Keratinocyte (primary cell): Measurements from ENCODE around the gene DSTN.

Source experiments
- EZH2 ChIP-seq: IDR thresholded peaks from one replicate; pipeline ENCODE4 v1.6.1; 2012; ENCODE audit warnings: inconsistent platforms, mild to moderate bottlenecking, low read length, moderate library complexity
- TF ChIP-seq, protein P1 (sequence below), 3 experiments: IDR thresholded peaks in 1 of 3; conservative IDR thresholded peaks in 1 of 3; optimal IDR thresholded peaks in 1 of 3; 2 replicates in 2 of 3; 3 replicates in 1 of 3; pipeline versions ENCODE3 to v1.5.1; 2011; ENCODE audit warnings: low read length in 3 of 3, mild to moderate bottlenecking in 3 of 3, moderate library complexity in 2 of 3, control low read depth in 1 of 3, inconsistent platforms in 1 of 3; ENCODE audit not compliant: insufficient read depth in 2 of 3; ENCODE audit errors: extremely low read depth in 1 of 3

- TF ChIP-seq, protein P1, sequence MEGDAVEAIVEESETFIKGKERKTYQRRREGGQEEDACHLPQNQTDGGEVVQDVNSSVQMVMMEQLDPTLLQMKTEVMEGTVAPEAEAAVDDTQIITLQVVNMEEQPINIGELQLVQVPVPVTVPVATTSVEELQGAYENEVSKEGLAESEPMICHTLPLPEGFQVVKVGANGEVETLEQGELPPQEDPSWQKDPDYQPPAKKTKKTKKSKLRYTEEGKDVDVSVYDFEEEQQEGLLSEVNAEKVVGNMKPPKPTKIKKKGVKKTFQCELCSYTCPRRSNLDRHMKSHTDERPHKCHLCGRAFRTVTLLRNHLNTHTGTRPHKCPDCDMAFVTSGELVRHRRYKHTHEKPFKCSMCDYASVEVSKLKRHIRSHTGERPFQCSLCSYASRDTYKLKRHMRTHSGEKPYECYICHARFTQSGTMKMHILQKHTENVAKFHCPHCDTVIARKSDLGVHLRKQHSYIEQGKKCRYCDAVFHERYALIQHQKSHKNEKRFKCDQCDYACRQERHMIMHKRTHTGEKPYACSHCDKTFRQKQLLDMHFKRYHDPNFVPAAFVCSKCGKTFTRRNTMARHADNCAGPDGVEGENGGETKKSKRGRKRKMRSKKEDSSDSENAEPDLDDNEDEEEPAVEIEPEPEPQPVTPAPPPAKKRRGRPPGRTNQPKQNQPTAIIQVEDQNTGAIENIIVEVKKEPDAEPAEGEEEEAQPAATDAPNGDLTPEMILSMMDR (optimal IDR thresholded peaks at IDR 0.05 in 1 of 3, IDR thresholded peaks at IDR 0.05 in 1 of 3, conservative IDR thresholded peaks at IDR 0.05 in 1 of 3; ENCODE audit: extremely low read depth in 1 of 3, insufficient read depth in 2 of 3, low read length in 3 of 3) = no peak
- no peak for TF ChIP-seq EZH2
Observed at GRCh38 chr20:17630806-17631195, 60.9 kb downstream of the DSTN start.
